ENCODE measurements around the gene SPDYE5.

- TF ChIP-seq CTCF (IDR thresholded peaks at IDR 0.05 in 2 of 3, conservative IDR thresholded peaks at IDR 0.05 in 1 of 3; ENCODE audit: borderline replicate concordance in 1 of 3, insufficient read depth in 1 of 3, low read depth in 2 of 3, low read length in 2 of 3) (no peak), POLR2AphosphoS5 (IDR thresholded peaks at IDR 0.05; ENCODE audit: low read depth, low read length) (no peak), EZH2 (IDR thresholded peaks at IDR 0.05) (no peak), POLR2A (IDR thresholded peaks at IDR 0.05; ENCODE audit: borderline replicate concordance, extremely low read depth, insufficient read depth, insufficient read length) (no peak), SP1 (IDR thresholded peaks at IDR 0.05; ENCODE audit: low read depth) (no peak), JUND (IDR thresholded peaks at IDR 0.05) (no peak), MAX (IDR thresholded peaks at IDR 0.05) (no peak), EZH2phosphoT487 (IDR thresholded peaks at IDR 0.05; ENCODE audit: borderline replicate concordance) (no peak), CBX3 (IDR thresholded peaks at IDR 0.05; ENCODE audit: low read depth) (no peak), REST (IDR thresholded peaks at IDR 0.05; ENCODE audit: low read depth) (no peak), ZNF274 (IDR thresholded peaks at IDR 0.05; ENCODE audit: low read depth, low read length) (no peak), ATF3 (IDR thresholded peaks at IDR 0.05) (no peak)
These were observed 41.8 kb downstream of the SPDYE5 start for GRCh38 chr7:75533926-75534325.

All from HCT116 (cell line).